ENCODE measurements around the gene MAP7.

DNA sequence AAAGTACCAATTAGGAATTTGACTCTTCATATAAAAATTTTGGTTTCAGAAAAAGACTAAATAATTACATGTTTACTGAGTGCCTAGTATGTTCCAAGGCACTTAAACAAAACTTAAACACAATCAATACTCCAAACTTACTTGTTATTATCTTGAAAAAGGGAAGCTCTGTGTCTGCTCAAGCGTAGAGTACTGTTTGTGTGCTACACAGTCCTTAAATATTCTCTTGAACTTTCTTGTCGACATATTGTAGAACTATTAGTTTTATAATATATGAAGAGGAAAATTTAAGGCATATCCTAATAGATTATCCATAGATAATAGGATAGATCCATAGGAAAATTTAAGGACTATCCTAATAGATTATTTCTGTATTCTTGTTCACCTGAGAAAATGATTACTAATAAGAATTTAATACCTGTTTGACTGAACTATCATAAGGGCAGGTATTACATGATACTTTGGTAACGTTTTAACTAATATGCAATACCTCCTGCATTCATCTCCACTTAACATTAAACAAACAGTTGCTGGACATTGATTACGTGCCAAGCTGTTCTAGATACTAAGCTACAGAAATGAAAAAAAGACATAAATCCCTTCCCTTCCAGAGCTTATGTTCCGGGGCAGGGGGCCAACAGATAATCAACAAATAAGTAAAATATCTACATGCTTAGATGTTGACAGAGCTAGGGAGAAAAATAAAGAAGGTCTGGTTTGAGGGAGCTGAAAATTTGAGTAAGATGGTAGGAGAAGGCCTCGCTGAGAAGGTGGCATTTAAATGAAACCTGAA lies 145.4 kb downstream of the MAP7 start:
- no peak for TF ChIP-seq CTCF (conservative IDR thresholded peaks at IDR 0.05; ENCODE audit: low read length)
- no peak for TF ChIP-seq EZH2phosphoT487 (IDR thresholded peaks at IDR 0.05; ENCODE audit: borderline replicate concordance, low read depth, low read length)
